ENCODE results near the gene RPS2. TPM values are rescaled to one million over a fixed set of nuclear protein-coding genes. Genes with fewer than 3 reads are reported as not detected.

Gene RPS2
- total and polyA plus RNA-seq, 2 donors from 2014 or later = 1,550 to 2,018 TPM

DNA sequence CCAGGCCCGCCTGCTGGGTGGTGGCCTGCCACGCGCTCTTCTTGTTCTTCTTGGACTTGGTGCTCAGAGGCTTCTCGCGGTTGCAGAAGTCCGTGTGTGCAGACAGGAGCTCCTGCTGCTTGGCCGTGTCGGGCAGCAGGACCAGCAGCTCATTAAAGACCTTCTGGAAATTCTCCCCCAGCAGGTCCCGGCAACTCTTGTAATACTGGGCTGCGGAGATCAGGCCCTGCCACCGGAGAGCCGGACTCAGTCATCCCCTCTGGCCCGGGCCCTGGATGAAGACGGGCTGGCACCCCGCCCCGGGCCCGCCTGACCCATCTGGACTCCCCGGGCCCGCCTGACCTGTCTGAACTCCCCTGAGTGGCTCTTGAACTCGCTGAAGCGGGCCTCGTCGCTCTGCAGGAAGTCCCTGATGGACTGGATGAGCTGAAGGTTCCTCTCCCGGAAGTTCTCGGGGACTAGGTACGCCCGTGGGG is 33.8 kb upstream of the RPS2 start:
- no peak for DNase-seq
- H3K27ac ChIP-seq (ENCODE audit: low read depth in 2 of 2, low read length in 2 of 2) = no peak overlapping the region
- H3K9ac ChIP-seq (ENCODE audit: low read length in 3 of 3) = no peak overlapping the region
- H3K36me3 ChIP-seq (ENCODE audit: control insufficient read depth in 2 of 3, insufficient read depth in 3 of 3, low read length in 3 of 3) = peaks cover 0 to 33% (median 14%) of the 10 kb centered on the region in 3 donors
- no peak for FAIRE-seq
- no peaks in the 10 kb centered on the region for H3K27me3 ChIP-seq (ENCODE audit: control insufficient read depth, insufficient read depth, low read length)
- no peaks in the 10 kb centered on the region for H3K4me1 ChIP-seq (ENCODE audit: control insufficient read depth in 2 of 3, insufficient read depth in 2 of 3, low read depth in 1 of 3, low read length in 3 of 3)
- H3K4me3 ChIP-seq (ENCODE audit: low read length in 3 of 3) = no peak overlapping the region
- no peaks in the 10 kb centered on the region for H3K9me3 ChIP-seq (ENCODE audit: control insufficient read depth in 2 of 3, insufficient read depth in 1 of 3, low read length in 3 of 3)
- intact Hi-C loops (cut with DNase I) = no loop called here
- TF ChIP-seq, protein P1, sequence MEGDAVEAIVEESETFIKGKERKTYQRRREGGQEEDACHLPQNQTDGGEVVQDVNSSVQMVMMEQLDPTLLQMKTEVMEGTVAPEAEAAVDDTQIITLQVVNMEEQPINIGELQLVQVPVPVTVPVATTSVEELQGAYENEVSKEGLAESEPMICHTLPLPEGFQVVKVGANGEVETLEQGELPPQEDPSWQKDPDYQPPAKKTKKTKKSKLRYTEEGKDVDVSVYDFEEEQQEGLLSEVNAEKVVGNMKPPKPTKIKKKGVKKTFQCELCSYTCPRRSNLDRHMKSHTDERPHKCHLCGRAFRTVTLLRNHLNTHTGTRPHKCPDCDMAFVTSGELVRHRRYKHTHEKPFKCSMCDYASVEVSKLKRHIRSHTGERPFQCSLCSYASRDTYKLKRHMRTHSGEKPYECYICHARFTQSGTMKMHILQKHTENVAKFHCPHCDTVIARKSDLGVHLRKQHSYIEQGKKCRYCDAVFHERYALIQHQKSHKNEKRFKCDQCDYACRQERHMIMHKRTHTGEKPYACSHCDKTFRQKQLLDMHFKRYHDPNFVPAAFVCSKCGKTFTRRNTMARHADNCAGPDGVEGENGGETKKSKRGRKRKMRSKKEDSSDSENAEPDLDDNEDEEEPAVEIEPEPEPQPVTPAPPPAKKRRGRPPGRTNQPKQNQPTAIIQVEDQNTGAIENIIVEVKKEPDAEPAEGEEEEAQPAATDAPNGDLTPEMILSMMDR (IDR thresholded peaks at IDR 0.05; ENCODE audit: borderline replicate concordance, extremely low read depth, insufficient read depth) = no peak

DNA sequence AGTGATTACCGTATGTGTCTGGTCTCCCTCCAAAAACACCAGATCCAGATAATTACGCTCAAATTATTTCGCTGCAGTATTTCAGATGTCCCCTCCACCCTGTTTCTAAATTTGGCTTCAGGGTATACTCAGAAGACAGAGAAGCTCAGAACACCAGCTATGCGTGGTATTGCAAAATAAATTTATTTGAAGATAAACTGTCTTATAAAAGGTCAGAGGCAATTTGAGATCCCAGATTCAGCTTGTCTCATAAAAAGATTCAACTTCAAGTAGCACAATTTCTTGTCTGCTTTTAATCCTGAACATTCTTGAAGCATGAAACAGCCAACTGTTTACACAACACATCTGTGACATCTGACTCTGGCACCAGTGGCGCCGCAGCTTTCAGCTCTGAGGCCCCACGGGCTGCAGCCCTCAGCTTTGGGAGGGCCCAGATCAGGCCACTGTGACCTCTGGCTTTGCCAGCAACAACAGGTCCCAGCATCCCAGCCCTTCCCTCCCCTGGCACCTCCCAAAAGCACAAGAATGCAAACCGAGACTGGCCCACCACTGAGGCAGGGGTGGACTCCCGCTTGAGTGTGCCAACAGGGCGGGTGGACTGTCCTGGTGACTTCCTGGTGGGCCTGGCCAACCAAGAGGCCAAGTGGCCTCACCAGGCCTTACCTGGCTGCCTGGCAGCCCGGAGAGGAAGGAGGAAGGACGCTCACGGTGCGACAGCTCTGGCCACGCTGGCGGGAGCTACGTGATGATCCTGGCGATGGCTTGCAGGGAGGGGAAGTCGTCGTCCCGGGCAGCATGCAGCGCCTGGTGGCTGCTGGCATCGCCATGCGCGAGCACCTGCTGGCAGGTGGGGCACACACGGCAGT is 33.1 kb upstream of the RPS2 start:
- TF ChIP-seq, protein P1 (IDR thresholded peaks at IDR 0.05; ENCODE audit: borderline replicate concordance, extremely low read depth, insufficient read depth) = no peak
- intact Hi-C loops (cut with DNase I) = no loop called here
- DNase-seq = no peak

DNA sequence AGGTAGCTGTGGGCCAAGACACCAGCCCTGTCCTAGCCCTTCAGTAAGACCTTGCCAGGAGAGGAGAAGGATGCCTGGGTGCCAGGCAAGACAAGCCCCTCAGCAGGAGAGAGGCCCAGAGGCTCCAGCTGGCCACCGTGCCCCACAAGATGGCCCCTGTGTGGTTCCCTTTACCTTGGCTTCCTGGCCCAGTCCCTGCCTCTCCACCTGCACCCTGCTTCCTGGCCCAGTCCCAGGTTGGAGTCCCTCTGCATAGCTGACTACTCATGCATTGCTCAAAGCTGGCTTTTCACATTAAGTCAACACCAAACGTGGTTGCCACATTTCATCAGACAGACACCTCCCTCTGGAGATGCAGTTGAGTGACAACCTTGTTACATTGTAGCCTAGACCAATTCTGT is 29.1 kb upstream of the RPS2 start:
- no peak for FAIRE-seq
- Histone ChIP-seq H3K27ac (ENCODE audit: low read depth in 2 of 2, low read length in 2 of 2) (no peak overlapping the region), H3K27me3 (ENCODE audit: control insufficient read depth, insufficient read depth, low read length) (peaks cover 15% of the 10 kb centered on the region), H3K9ac (ENCODE audit: low read length in 3 of 3) (no peak overlapping the region), H3K4me1 (ENCODE audit: control insufficient read depth in 2 of 3, insufficient read depth in 2 of 3, low read depth in 1 of 3, low read length in 3 of 3) (peaks cover 0 to 11% (median 0%) of the 10 kb centered on the region in 3 donors), H3K9me3 (ENCODE audit: control insufficient read depth in 2 of 3, insufficient read depth in 1 of 3, low read length in 3 of 3) (no peaks in the 10 kb centered on the region), H3K36me3 (ENCODE audit: control insufficient read depth in 2 of 3, insufficient read depth in 3 of 3, low read length in 3 of 3) (peaks cover 0 to 4% (median 2%) of the 10 kb centered on the region in 3 donors), H3K4me3 (ENCODE audit: low read length in 3 of 3) (no peak overlapping the region)
- intact Hi-C loops (cut with DNase I) = no loop called here
- TF ChIP-seq, protein P1 (IDR thresholded peaks at IDR 0.05; ENCODE audit: borderline replicate concordance, extremely low read depth, insufficient read depth) = no peak
- DNase-seq = peak in 2 of 5 donors; percentile 40 to 86

More for the DNA sequence above, 33.1 kb upstream of the RPS2 start:
- peaks cover 0 to 30% (median 14%) of the 10 kb centered on the region in 3 donors for H3K36me3 ChIP-seq (ENCODE audit: control insufficient read depth in 2 of 3, insufficient read depth in 3 of 3, low read length in 3 of 3)
- H3K27ac ChIP-seq (ENCODE audit: low read depth in 2 of 2, low read length in 2 of 2) = no peak overlapping the region
- no peak overlapping the region for H3K4me3 ChIP-seq (ENCODE audit: low read length in 3 of 3)
- H3K4me1 ChIP-seq (ENCODE audit: control insufficient read depth in 2 of 3, insufficient read depth in 2 of 3, low read depth in 1 of 3, low read length in 3 of 3) = no peaks in the 10 kb centered on the region
- H3K9ac ChIP-seq (ENCODE audit: low read length in 3 of 3) = no peak overlapping the region
- no peak for FAIRE-seq
- H3K27me3 ChIP-seq (ENCODE audit: control insufficient read depth, insufficient read depth, low read length) = no peaks in the 10 kb centered on the region
- H3K9me3 ChIP-seq (ENCODE audit: control insufficient read depth in 2 of 3, insufficient read depth in 1 of 3, low read length in 3 of 3) = no peaks in the 10 kb centered on the region

Data from kidney (tissue), 14 donors.